Lung (tissue), 12 donors: ENCODE results near the gene SYNM. TPM values are rescaled to one million over a fixed set of nuclear protein-coding genes. Genes with fewer than 3 reads are reported as not detected.

ENCODE experiments used
- ATAC-seq: fragments of 200-7000 bp; cut with Tn5 transposase; one replicate; pipeline ENCODE4 v1.9.1; 2020; ENCODE audit warnings: moderate number of reproducible peaks; ENCODE audit not compliant: insufficient read depth, low FRiP score
- DNase-seq, 3 donors: peaks; one replicate each; pipeline ENCODE4 v3.0.0-alpha.2; 2013 to 2017
- H3K27ac ChIP-seq, 2 donors: one replicate each; pipeline ENCODE4 v1.5.1; 2013; ENCODE audit warnings: mild to moderate bottlenecking in 2 of 2, moderate library complexity in 2 of 2, control low read depth in 1 of 2, inconsistent platforms in 1 of 2, low read depth in 1 of 2, low read length in 1 of 2
- H3K27me3 ChIP-seq, 3 donors: one replicate each; pipeline ENCODE4 v1.5.1; 2013; ENCODE audit warnings: low read length in 2 of 3; ENCODE audit not compliant: control insufficient read depth in 3 of 3, insufficient read depth in 3 of 3
- H3K36me3 ChIP-seq, 4 donors: one replicate each; pipeline ENCODE4 v1.5.1; 2013; ENCODE audit warnings: low read length in 4 of 4, mild to moderate bottlenecking in 1 of 4, moderate library complexity in 1 of 4; ENCODE audit not compliant: control insufficient read depth in 4 of 4, insufficient read depth in 4 of 4
- H3K4me1 ChIP-seq, 5 donors: one replicate each; pipeline ENCODE4 v1.5.1; 2013; ENCODE audit warnings: low read length in 5 of 5, mild to moderate bottlenecking in 2 of 5, moderate library complexity in 1 of 5; ENCODE audit not compliant: control insufficient read depth in 5 of 5, insufficient read depth in 5 of 5
- H3K4me3 ChIP-seq: one replicate; pipeline ENCODE4 v1.5.1; 2013; ENCODE audit warnings: mild to moderate bottlenecking, control low read depth, moderate library complexity
- H3K9ac ChIP-seq, 2 donors: one replicate each; pipeline ENCODE4 v1.5.1; 2013; ENCODE audit warnings: low read length in 2 of 2, control low read depth in 1 of 2; ENCODE audit not compliant: insufficient read depth in 1 of 2
- H3K9me3 ChIP-seq, 4 donors: one replicate each; pipeline ENCODE4 v1.5.1; 2013; ENCODE audit warnings: low read length in 3 of 4, mild to moderate bottlenecking in 1 of 4, moderate library complexity in 1 of 4; ENCODE audit not compliant: control insufficient read depth in 4 of 4, insufficient read depth in 3 of 4
- CTCF ChIP-seq: IDR thresholded peaks from 2 replicates; pipeline ENCODE4 v1.5.1; 2012; ENCODE audit warnings: mild to moderate bottlenecking; ENCODE audit errors: control extremely low read depth, extremely low read depth
- WGBS, 2 donors: extraction: QIAGEN DNeasy Blood & Tissue Kit; methylation state at CpG; one replicate each; pipeline ENCODE4 v1.1.7; 2013; 5-methylcytosine and 5-hydroxymethylcytosine counted together
- polyA plus RNA-seq, 2 donors: library from polyadenylated mRNA; stranded (reverse); fragments of 200-250 nt; gene quantifications; one replicate each; pipeline ENCODE4 v1.2.1, GENCODE V29; 2013
- total RNA-seq, 2 donors: library from RNA; depleted of rRNA in 1 of 2; stranded (reverse); fragments of >200 nt in 1 of 2; gene quantifications; one replicate each; pipeline ENCODE4 v1.2.1, GENCODE V29; 2014 to 2021
- donor health status: control.
- donor health status: control.
- donor health status: Bipolar disorder and iron deficiency.
- donor health status: healthy.
- donor health status: DM: yes; HTN: yes; CAD: no.

The SYNM gene
- total and polyA plus RNA-seq, 4 donors: 5.3 to 21.3 (median 10.9) TPM

GRCh38 chr15:99117111-99117510, 12.2 kb downstream of the SYNM start:
- peaks cover 0 to 2% (median 0%) of the 10 kb centered on the region in 4 donors for H3K36me3 ChIP-seq
- no peak for DNase-seq

DNA sequence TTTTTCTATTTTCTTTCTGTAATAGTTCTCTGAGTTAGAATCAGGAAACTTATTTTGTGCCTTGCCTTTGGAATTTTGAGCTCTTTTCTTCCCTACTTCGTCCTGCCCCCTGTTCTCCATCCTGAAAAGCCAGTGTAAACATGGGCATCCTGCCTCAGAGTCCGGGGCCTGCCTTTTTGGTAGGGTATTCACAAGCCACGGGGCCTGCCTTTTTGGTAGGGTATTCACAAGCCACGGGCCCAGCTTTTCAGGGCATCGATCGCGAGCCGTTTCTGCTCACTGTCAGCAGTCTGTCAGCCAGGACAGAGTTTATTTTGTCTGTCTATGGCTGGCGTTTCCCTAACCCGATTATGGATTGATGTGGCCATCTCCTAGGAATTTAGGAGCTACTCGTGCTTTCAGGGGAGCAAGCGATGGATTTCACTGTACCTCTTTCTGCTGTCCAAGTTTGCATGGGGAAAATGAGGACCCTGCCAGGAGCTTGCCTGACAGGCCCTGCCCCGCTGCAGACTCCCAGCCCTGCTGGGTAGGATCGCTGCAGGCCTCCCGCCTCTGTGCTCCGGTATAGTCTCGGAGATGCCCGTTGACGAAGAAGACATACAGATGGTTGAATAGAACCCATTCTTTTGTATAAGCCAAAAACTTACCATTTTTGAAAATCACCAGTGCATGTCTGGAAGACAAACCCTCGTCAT, 12.8 kb downstream of the SYNM start:
- peaks cover 0 to 2% (median 0%) of the 10 kb centered on the region in 4 donors for H3K36me3 ChIP-seq
- H3K4me3 ChIP-seq: no peak overlapping the region
- H3K27ac ChIP-seq: no peak overlapping the region
- no peak for ATAC-seq
- no peak for DNase-seq
- no peaks in the 10 kb centered on the region for H3K27me3 ChIP-seq
- 84 to 95% methylated on average over 20 of the region's 20 CpGs for WGBS, 2 donors
- TF ChIP-seq CTCF: no peak
- H3K4me1 ChIP-seq: no peaks in the 10 kb centered on the region
- H3K9me3 ChIP-seq: no peaks in the 10 kb centered on the region
- H3K9ac ChIP-seq: no peak overlapping the region

More at GRCh38 chr15:99117111-99117510, 12.2 kb downstream of the SYNM start:
- H3K27me3 ChIP-seq: no peaks in the 10 kb centered on the region
- H3K9ac ChIP-seq: no peak overlapping the region
- H3K4me3 ChIP-seq: no peak overlapping the region
- 91 to 93% methylated on average over 8 of the region's 8 CpGs for WGBS, 2 donors
- no peak overlapping the region for H3K27ac ChIP-seq
- no peak for ATAC-seq
- TF ChIP-seq CTCF: no peak
- no peaks in the 10 kb centered on the region for H3K4me1 ChIP-seq
- no peaks in the 10 kb centered on the region for H3K9me3 ChIP-seq

GRCh38 chr15:99118258-99118632, 13.4 kb downstream of the SYNM start:
- no peak overlapping the region for H3K4me3 ChIP-seq
- H3K36me3 ChIP-seq: peaks cover 0 to 2% (median 0%) of the 10 kb centered on the region in 4 donors
- H3K27me3 ChIP-seq: no peaks in the 10 kb centered on the region
- WGBS, 2 donors: 90% methylated on average over 7 of the region's 7 CpGs
- no peaks in the 10 kb centered on the region for H3K9me3 ChIP-seq
- no peak for TF ChIP-seq CTCF
- no peak for ATAC-seq
- DNase-seq: no peak
- H3K9ac ChIP-seq: no peak overlapping the region
- peaks cover 0 to 4% (median under 1%) of the 10 kb centered on the region in 5 donors for H3K4me1 ChIP-seq
- H3K27ac ChIP-seq: no peak overlapping the region
